Measurements from ENCODE around the gene TCF7L1.

TCF7L1 gene

DNA sequence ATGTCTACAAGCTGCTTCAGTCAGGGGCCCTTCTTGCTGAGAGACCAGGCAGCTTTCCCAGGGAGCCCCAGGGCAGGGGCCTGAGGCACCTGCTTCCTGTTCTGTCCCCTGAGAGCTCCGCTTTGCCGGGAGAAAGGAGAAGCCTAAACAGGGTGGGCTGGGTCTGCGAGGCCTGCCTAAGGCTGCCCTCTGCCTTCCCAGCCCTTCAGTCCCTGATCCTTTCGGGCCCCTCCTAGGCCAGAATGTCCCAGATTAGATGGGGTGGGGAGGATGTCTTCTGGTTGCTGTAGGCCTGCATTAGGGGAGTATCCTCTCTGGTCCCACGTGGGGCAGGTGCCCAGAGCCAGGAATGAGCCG, 122.2 kb downstream of the TCF7L1 start:
- DNase-seq (ENCODE audit: low spot score) = no peak

DNA sequence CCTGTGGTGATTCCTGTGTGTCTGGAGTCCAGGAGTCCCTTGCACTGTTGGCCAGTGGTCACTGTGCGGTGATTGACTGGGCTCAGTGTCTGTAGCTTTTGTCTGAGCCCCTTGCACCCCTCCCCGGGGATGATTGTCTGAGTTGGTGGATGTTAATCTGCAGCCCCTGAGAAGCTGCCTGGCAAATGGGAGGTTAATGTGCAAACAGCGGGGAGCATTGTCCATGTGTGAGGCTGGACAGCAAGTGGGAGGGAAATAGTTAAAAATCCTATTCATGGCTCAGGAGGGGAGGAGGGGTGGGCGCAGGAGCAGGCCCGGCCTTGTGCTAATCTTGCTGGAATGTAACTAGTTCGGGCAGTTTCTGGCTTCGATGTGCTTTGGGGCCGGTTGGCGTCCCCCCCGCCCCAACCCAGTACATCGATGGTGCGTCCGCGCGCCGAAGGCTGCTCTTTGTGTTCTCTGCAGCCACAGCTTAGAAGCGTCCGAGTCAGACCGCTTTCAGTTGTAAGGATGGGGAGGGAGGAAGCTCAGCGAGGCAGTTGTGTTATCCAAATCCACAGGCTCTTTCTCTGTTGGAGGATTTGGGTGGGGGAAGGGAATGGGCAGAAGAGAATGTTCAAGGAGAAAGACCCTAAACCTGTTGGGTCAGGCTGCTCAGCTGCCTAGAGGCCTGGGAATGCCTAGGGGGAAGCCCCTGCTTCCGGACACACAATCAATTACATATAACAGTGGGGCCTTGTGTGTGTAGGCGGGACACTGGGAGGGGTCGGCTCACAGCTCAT, 122.8 kb downstream of the TCF7L1 start:
- DNase-seq (ENCODE audit: low spot score) = peak; percentile 50

- no peak for DNase-seq (ENCODE audit: low spot score)
These were observed 124.3 kb downstream of the TCF7L1 start for GRCh38 chr2:85257359-85257969.

DNA sequence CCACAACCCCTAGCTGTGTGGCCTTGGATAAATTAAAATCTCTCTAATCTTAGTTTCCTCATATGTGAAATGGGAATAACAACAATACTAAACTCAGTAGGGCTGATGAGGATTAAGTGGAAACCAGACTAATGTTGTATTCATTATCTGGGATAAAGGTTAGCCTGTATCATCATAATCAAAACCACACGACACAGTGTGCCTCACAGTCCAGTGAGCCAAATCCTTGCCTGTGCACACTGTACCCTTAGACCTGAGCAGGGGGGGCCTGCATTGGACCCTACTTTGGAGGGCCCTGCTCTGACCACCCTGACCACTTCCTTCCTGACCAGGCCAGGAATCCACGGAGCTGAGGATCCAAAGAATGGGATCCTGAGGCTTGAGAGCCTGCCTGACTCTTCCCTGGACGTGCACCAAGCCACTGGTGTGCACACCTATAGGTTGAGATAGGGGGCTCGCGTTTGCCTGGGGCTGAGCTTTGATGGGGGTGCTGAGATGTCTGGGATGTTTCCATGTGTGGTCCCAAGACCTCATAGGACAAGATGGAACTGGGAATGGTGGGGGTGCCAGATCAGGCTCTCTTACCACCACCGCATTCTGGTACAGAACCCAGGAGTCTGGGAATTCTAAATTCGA, 124.9 kb downstream of the TCF7L1 start:
- DNase-seq (ENCODE audit: low spot score) = no peak

GRCh38 chr2:85259101-85259590, 126.0 kb downstream of the TCF7L1 start:
- no peak for DNase-seq (ENCODE audit: low spot score)

DNA sequence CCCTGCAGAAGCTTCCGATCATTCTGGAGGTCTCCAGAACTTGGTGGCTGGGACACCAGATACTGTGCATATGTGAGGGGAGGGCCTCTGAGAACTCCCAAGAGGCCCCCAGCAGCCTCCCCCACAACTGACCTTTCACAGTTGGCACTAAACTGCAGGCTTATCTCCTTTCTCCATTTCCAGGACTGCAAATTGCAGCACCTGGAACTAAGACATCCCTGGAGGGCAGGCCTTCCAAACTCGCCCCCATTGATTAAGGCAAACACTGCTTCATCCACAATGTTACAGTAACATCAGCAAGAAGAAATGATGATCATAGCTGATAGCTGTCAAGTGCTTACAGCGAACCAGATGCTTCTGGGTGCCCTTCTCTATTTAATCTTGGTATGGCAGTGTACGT, 126.7 kb downstream of the TCF7L1 start:
- no peak for DNase-seq (ENCODE audit: low spot score)

DNA sequence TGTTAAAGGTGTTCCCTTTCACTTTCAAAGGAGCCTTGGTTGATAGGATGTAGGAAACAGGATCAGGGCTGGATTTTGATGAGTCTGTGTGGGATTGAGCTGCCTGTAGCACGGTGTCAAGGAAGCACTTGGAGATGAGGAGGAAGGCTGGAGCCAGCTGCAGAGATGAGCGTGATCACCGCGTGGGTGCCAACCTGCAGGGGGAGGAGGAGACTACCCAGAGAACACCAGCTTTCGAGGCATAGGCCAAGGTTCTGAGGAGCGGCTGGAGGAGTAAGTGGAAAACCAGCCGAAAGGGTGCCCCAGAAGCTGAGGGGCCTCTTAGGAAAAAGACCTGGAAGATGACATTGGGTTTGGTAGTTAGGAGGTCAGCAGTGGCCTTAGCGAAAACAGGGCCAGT, 130.4 kb downstream of the TCF7L1 start:
- DNase-seq (ENCODE audit: low spot score) = no peak

DNA sequence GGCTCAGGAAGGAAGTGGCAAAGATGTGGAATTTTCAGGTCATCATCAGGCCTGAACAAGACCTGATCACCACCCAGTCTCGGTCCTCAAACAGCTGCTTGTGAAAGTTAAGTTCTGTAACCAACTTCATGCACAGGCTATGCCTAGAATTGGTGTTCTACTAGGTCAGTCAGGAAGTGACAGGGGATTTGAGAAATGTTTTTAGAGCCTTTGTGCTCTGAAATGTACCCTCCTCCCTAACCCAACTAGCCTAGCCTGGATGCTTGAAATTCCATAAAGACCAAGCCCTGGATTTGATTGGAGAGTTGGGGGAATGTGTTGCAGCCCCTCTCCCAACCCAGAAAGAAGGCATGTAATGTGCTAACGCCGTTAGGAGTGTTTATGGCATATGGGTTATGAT, 131.3 kb downstream of the TCF7L1 start:
- no peak for DNase-seq (ENCODE audit: low spot score)

- no peak for DNase-seq (ENCODE audit: low spot score)
These were observed 132.1 kb downstream of the TCF7L1 start for GRCh38 chr2:85265304-85265703.

DNA sequence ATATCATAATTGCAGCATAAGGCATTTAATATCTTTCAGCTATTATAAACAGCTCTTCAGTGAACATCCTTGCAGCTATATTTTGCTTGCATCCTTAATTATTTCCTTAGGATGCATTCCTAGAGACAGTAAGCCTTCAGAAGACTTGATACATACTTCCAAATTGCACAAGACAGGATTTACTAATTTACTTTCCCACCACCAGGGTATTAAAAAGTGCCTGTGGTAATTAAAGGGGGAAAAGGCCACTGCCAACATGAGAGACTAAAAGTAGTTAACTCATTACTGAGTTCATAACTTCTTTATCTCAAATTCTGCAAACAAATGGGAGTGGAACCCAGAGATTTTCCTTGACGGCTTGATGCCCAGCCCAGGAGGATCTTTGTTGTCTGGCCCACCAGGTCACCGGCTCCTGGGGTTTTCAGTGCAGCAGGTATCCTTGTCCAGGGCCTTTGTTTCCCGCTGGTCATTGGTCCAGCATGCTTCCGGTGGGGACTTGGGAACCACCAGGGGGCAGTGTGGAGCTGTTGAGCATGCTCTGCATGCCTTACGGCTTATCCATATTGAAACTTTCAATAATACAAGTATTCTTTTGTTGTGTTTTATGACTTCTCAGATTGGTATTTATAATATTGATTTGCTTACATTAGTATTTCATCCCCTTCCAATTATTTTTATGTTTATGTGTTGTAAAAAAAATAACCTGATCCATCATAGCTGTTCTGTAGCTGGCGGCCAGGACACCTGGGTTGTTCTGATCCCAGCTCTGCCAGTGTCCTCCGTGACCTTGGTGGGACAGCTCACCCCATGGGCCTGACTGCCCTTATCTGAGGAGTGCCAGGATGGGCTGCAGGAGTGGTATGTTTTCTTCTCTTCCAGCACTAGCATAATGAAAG, 133.2 kb downstream of the TCF7L1 start:
- DNase-seq (ENCODE audit: low spot score) = peak; percentile 59

- DNase-seq (ENCODE audit: low spot score) = no peak
These were observed 136.8 kb downstream of the TCF7L1 start for GRCh38 chr2:85269959-85270358.

GRCh38 chr2:85272357-85272756, 139.2 kb downstream of the TCF7L1 start:
- DNase-seq (ENCODE audit: low spot score) = no peak

DNA sequence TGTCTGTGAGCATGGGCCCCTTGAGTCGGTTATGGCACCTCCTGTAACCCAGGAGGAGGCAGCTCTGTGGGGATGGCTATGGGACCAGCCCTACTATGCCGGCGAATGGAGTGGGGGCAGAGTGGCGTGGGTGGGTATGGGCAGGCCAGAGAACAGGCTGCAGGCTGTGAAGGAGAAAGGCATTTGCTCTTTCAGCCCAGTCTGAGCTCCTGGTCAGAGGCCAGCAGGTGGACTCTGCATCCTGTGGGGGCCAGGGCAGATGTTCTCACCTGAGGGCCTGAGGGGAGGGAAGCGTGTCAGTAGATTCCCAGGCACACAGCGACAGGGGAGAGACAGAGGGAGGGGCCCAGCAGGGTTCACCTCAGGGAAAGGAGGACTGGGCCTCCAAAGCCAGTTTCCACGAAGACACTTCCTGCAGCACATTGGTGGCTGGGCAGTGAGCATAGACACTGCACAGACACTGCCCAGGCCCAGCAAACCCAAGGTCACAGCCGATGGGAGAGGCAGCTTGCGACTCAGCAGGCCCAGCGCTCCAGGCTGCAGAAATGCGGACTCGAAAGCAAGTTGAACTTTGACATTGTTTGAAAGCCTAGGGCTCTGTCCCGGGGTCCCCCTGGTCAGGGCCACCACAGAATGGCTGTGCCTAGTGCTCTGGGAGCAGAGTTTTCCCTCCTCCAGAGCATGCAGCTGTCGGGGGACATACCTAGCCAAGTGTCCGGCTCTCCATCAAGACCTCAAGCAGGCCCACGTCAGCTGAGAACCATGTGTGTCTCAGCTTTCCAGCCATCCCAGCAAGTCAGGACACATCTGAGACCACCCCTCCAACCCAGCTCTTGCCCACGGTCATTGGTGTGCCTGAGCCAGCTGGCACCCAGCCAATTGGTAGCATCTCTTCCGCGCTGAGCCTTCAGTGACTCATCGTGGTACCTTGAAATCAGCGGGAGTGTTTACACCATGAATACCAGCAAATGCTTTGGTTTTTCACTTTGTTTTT, 140.8 kb downstream of the TCF7L1 start:
- no peak for DNase-seq (ENCODE audit: low spot score)

DNA sequence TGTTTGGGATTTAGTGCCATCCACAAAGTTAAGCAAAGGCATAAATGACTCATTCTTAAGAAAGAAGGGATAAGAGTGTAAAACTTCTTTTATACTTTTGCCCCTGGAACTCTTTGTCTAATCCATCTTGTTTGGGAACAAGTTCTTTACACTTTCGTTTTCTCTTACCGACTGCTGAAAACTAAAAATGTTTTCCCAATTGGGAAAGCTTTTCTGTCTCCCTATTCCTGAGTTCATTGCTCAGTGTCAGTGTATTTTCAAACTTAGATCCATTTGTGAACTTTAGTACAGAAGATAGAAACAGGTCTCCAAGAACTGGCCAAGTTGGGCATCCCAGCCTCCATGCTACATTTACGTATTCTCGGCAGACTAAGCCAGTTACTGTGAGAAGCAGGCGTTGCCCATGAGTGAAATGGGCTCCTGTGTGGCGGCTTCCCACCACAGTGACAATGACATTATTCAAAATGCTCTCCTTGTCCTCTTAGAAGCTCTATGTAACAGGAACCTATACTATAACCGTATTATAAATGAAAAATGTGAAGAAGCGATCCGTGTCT, 142.9 kb downstream of the TCF7L1 start:
- DNase-seq (ENCODE audit: low spot score) = no peak

DNA sequence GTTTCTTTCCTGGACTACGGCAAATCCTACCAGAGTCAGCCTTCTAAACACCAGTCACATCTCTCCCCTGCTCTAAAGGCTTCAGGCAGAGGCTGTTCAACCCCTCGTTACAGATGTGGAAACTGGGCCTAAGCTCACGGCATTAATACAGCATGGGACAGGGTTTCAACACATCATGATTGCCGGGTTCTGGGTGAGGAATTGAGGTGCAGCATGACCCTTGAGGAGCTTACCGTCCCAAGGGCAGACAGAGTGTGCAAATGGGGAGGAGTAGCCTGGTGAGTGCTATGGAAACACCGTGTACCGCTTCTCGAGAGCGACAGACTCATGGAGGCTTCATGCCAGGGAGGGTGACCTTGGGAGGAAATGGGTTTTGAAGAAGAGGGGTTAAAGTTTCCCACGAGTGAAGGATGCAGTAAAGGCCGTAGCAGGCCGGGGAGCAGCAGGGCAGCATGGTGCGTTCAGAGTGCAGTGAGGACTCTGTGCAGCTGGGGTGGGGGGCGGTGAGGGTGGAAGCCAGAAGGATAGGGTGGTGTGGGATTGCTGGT, 143.5 kb downstream of the TCF7L1 start:
- no peak for DNase-seq (ENCODE audit: low spot score)

DNA sequence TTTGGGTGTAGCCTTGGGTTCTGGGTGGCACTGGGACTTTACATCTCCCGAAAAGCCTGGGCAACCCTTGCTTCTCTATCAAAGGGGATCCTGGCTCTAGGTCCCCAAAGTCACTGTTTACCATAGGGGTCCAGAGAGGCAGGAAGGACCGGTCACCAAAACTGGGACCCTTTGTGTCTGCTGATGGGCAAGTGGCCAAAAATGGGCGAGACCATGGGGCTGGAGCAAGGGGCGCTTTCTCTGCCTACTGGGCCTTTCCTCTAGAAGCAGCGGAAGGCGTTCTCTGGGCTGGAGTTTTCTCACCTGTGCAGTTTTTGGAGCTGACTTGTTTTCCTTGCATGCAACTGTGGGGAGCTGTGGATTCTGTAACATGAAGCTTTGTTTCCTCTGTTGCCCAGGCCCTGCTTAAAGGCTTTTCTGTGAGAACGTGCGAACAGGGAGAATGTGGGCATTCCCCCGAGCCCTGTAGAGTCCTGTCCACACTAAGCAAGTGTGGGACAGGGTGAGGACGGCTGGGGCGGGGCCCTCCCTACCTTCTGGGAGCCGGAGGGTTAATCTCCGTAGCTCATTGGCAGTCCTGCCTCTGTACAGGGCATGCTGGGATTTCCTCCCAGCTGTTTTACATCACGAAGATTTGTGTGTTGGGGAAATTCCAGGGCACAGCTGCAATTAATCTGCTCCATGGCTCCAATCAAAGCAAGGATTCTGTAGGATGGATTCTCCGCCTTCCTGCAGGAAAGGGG, 144.4 kb downstream of the TCF7L1 start:
- DNase-seq (ENCODE audit: low spot score) = no peak

GRCh38 chr2:85278361-85278760, 145.2 kb downstream of the TCF7L1 start:
- DNase-seq (ENCODE audit: low spot score) = no peak

GRCh38 chr2:85281553-85281952, 148.4 kb downstream of the TCF7L1 start:
- DNase-seq (ENCODE audit: low spot score) = no peak

DNA sequence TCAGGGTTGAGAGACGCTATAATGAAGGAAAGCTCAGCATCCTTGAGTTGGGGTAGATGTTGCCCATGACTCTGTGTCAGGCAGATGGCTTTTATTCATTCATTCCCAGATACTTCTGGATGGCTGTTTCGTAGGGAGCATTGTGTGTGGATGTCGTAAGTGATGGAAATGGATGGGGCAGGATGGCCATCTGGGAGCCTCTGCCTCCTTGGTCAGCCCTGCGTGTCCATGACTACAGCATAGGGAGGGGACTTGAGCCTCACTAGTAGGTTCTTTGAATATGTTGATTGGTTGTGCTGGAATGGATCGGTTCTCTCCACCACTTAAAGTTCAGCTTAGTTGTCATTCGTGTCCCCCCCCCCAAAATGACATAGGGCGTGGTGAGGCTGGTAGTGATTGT, 149.7 kb downstream of the TCF7L1 start:
- no peak for DNase-seq (ENCODE audit: low spot score)

DNA sequence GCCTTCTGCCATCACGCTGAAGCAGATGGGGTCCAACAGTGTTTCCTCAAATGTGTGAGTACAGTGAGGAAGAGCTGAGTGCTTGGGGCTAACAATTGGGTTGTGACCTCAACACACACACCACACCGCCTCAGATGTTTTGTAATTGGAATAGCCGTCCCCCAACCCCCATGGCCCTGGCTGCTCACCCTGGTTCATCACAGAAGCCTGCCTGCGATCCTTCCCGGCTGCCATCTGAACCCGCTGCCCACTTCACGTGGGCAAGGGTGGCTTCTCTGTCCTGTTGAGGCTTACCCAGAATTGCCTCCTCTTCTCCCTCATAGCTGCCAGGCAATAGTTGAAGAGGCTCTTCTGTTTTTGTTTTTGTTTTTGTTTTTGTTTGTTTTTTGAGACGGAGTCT, 150.4 kb downstream of the TCF7L1 start:
- no peak for DNase-seq (ENCODE audit: low spot score)
